Dedifferentiated amniotic fluid mesenchymal stem cell (primary cell): Measurements from ENCODE around the gene PRR23E.

Source experiments
- DNase-seq: peaks from one replicate; pipeline ENCODE4 v3.0.0-alpha.2; 2016; ENCODE audit errors: extremely low spot score

PRR23E gene

DNA sequence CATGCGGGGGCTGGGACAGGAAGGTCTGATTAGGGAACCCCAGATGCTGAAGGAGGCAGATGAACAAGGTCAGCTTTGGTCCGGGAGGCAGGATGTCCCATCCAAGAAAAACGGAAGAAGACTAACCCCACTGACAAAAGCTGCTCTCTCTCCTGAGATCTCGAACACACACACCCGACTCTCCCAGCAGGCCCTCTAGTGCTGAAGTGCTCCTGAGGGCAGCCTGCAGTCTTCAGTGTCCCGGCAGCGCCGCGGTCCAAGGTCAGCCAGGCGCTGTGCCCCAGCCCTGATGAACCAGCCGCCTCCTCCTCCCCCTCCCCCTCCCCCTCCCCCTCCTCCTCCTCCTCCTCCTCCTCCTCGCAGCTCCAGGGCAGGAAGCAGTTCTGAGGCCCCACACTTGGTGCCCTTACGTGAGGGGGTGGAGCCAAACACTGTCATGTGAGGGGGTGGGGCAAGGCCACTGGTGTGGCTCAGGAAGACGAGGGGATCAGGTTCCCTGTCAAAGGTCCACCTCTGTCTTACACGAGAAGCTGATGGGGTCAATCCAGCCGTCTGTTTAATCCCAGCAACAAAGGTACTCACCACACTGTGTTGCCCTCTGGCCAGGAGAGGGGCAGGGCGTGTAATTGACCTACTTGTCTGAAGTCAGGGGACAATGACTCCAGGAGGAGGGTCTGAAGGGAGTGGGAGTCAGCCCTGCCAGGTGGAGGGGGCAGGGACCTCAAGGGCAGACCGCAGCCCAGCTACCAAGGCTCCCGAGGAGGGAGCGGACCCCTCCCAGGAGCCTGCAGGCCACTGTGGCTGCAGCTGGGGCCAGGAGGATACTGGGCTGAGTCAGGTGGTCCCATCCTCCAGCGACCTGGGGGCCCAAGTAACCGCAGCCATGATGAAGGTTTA is 34.3 kb downstream of the PRR23E start:
- DNase-seq: no peak

GRCh38 chr3:127228866-127229265 is 35.9 kb downstream of the PRR23E start:
- no peak for DNase-seq

DNA sequence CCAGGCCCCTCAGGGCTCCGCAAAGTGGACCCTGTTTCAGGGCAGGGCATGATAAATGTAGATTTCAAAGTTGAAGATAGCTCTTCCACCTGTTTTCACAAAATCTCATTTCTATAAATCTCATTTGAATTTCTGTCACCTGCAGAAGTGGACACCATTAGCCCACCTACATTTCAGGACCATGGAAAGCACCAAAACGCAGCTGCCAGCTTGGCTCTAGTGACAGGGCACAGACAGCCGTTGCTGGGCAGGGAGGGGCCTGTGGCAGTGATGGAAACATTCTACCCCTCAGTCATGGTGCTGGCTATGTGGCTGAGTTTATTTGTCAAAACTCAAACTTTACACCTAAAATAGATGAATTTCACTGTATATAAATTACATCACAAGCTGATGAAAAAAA is 40.4 kb downstream of the PRR23E start:
- no peak for DNase-seq

DNA sequence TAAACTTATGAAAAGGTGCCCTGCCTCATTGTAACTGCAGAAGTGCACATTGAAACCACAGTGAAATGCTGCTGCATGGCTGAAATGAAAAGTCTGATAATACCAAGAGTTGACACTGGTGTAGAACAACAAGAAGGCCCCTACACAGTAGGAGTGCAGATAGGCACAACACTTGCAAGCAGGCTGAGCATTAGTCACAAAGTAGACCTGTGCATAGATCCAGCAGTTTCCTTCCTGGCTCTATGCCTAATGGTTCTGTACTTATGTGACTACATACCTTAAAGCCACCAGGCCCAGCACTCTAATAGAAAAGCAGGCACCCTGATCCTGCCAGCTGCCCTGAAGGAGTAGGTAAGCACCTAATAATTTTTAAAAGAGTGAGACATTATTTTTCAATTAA is 41.8 kb downstream of the PRR23E start:
- no peak for DNase-seq

- DNase-seq: no peak
Observed at GRCh38 chr3:127235706-127236105, 42.8 kb downstream of the PRR23E start.

- no peak for DNase-seq
Observed at GRCh38 chr3:127237835-127238234, 44.9 kb downstream of the PRR23E start.

DNA sequence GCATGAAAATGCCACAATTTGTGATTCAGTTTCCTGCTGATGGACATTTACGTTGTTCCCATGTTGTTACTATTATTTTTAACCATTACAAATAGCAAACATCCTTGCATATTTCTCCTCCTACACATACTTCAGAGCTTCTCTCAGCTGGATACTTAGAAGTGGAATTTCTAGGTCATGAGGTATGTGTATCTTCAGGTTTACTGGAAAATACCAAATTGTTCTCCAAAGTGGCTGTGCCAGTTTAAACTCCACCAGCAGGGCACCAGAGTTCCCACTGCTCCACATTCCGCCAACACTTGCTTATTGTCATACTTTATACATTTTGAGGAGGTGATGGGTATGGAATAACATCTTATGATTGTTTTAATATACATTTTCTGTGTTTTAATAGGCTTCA is 45.7 kb downstream of the PRR23E start:
- DNase-seq: no peak

GRCh38 chr3:127247292-127247691 is 54.4 kb downstream of the PRR23E start:
- no peak for DNase-seq
